ENCODE measurements around the gene MSX1. TPM values are rescaled to one million over a fixed set of nuclear protein-coding genes. Genes with fewer than 3 reads are reported as not detected.

Gene MSX1
- total RNA-seq, 2 donors from 2014 or later: not detected

GRCh38 chr4:4864940-4865704 is 5.7 kb downstream of the MSX1 start:
- H3K4me3 Mint-ChIP-seq: peak overlapping the region; percentile 49
- no peak for ATAC-seq
- peaks cover 4% of the 10 kb centered on the region for H3K36me3 Mint-ChIP-seq (ENCODE audit: low read depth)
- DNase-seq: no peak
- H3K27me3 Mint-ChIP-seq: peaks cover 70% of the 10 kb centered on the region
- H3K27ac Mint-ChIP-seq: peak overlapping the region; percentile 62
- peaks cover 18% of the 10 kb centered on the region for H3K4me1 Mint-ChIP-seq
- no peaks in the 10 kb centered on the region for H3K9me3 ChIP-seq (ENCODE audit: control insufficient read depth, low read length, poor library complexity, severe bottlenecking)

- H3K27ac Mint-ChIP-seq: peak overlapping the region; percentile 80
- DNase-seq (no peak), ATAC-seq (no peak)
- peak overlapping the region; percentile 49 for H3K4me3 Mint-ChIP-seq
- peaks cover 2% of the 10 kb centered on the region for H3K36me3 Mint-ChIP-seq (ENCODE audit: low read depth)
- H3K27me3 Mint-ChIP-seq: peaks cover 71% of the 10 kb centered on the region
- H3K9me3 ChIP-seq (ENCODE audit: control insufficient read depth, low read length, poor library complexity, severe bottlenecking): no peaks in the 10 kb centered on the region
- peaks cover 16% of the 10 kb centered on the region for H3K4me1 Mint-ChIP-seq
Observed at GRCh38 chr4:4865705-4866123, 6.2 kb downstream of the MSX1 start.

- ATAC-seq: no peak
- Mint-ChIP-seq H3K4me1 (peaks cover 17% of the 10 kb centered on the region), H3K36me3 (ENCODE audit: low read depth) (peaks cover 2% of the 10 kb centered on the region), H3K27ac (peak overlapping the region; percentile 80), H3K4me3 (peak overlapping the region; percentile 43), H3K27me3 (peaks cover 71% of the 10 kb centered on the region)
- DNase-seq: no peak
- no peaks in the 10 kb centered on the region for H3K9me3 ChIP-seq (ENCODE audit: control insufficient read depth, low read length, poor library complexity, severe bottlenecking)
Observed at GRCh38 chr4:4866124-4866865, 6.8 kb downstream of the MSX1 start.

GRCh38 chr4:4866866-4867374 is 7.5 kb downstream of the MSX1 start:
- Mint-ChIP-seq H3K4me1 (peaks cover 21% of the 10 kb centered on the region), H3K36me3 (ENCODE audit: low read depth) (peaks cover 2% of the 10 kb centered on the region), H3K4me3 (peak overlapping the region; percentile 19), H3K27me3 (peaks cover 71% of the 10 kb centered on the region), H3K27ac (no peak overlapping the region)
- DNase-seq (no peak), ATAC-seq (no peak)
- no peaks in the 10 kb centered on the region for H3K9me3 ChIP-seq (ENCODE audit: control insufficient read depth, low read length, poor library complexity, severe bottlenecking)

- Mint-ChIP-seq H3K27ac (no peak overlapping the region), H3K27me3 (peaks cover 68% of the 10 kb centered on the region), H3K36me3 (ENCODE audit: low read depth) (peaks cover 2% of the 10 kb centered on the region), H3K4me3 (no peak overlapping the region), H3K4me1 (peaks cover 21% of the 10 kb centered on the region)
- no peak for DNase-seq
- ATAC-seq: peak; percentile 16
- no peaks in the 10 kb centered on the region for H3K9me3 ChIP-seq (ENCODE audit: control insufficient read depth, low read length, poor library complexity, severe bottlenecking)
Observed at GRCh38 chr4:4867375-4868039, 8.0 kb downstream of the MSX1 start.

- Mint-ChIP-seq H3K4me3 (no peak overlapping the region), H3K27ac (no peak overlapping the region), H3K27me3 (peaks cover 71% of the 10 kb centered on the region), H3K36me3 (ENCODE audit: low read depth) (peaks cover 2% of the 10 kb centered on the region), H3K4me1 (peaks cover 23% of the 10 kb centered on the region)
- DNase-seq: no peak
- H3K9me3 ChIP-seq (ENCODE audit: control insufficient read depth, low read length, poor library complexity, severe bottlenecking): no peaks in the 10 kb centered on the region
- ATAC-seq: no peak
Observed at GRCh38 chr4:4868040-4868757, 8.7 kb downstream of the MSX1 start.

GRCh38 chr4:4868758-4869723 is 9.6 kb downstream of the MSX1 start:
- Mint-ChIP-seq H3K27ac (peak overlapping the region; percentile 54), H3K4me1 (peaks cover 27% of the 10 kb centered on the region), H3K36me3 (ENCODE audit: low read depth) (peaks cover 2% of the 10 kb centered on the region), H3K4me3 (no peak overlapping the region), H3K27me3 (peaks cover 77% of the 10 kb centered on the region)
- H3K9me3 ChIP-seq (ENCODE audit: control insufficient read depth, low read length, poor library complexity, severe bottlenecking): no peaks in the 10 kb centered on the region
- ATAC-seq: no peak
- DNase-seq: no peak

GRCh38 chr4:4869731-4870571 is 10.5 kb downstream of the MSX1 start:
- Mint-ChIP-seq H3K27ac (peak overlapping the region; percentile 54), H3K4me1 (peaks cover 27% of the 10 kb centered on the region), H3K36me3 (ENCODE audit: low read depth) (peaks cover 2% of the 10 kb centered on the region), H3K4me3 (peak overlapping the region; percentile 58), H3K27me3 (peaks cover 77% of the 10 kb centered on the region)
- ATAC-seq (no peak), DNase-seq (no peak)
- H3K9me3 ChIP-seq (ENCODE audit: control insufficient read depth, low read length, poor library complexity, severe bottlenecking): no peaks in the 10 kb centered on the region

- Mint-ChIP-seq H3K36me3 (ENCODE audit: low read depth) (peaks cover 5% of the 10 kb centered on the region), H3K4me3 (peak overlapping the region; percentile 58), H3K27ac (no peak overlapping the region), H3K4me1 (peaks cover 27% of the 10 kb centered on the region), H3K27me3 (peaks cover 77% of the 10 kb centered on the region)
- ATAC-seq: no peak
- H3K9me3 ChIP-seq (ENCODE audit: control insufficient read depth, low read length, poor library complexity, severe bottlenecking): no peaks in the 10 kb centered on the region
- DNase-seq: no peak
Observed at GRCh38 chr4:4870576-4871241, 11.2 kb downstream of the MSX1 start.

- ATAC-seq: no peak
- Mint-ChIP-seq H3K36me3 (ENCODE audit: low read depth) (peaks cover 6% of the 10 kb centered on the region), H3K4me3 (peak overlapping the region; percentile 39), H3K27ac (no peak overlapping the region), H3K4me1 (peaks cover 23% of the 10 kb centered on the region), H3K27me3 (peaks cover 76% of the 10 kb centered on the region)
- DNase-seq: no peak
- no peaks in the 10 kb centered on the region for H3K9me3 ChIP-seq (ENCODE audit: control insufficient read depth, low read length, poor library complexity, severe bottlenecking)
Observed at GRCh38 chr4:4871242-4871572, 11.7 kb downstream of the MSX1 start.

All from T-helper 17 cell (primary cell).